ENCODE measurements around the gene NACC1. TPM values are rescaled to one million over a fixed set of nuclear protein-coding genes. Genes with fewer than 3 reads are reported as not detected.
A peak's percentile ranks its signal among the peaks of the same experiment; 100 is the strongest.

NACC1 gene
- total and polyA plus RNA-seq, 2 experiments from 2014 or later, result 12.4 to 260 TPM

DNA sequence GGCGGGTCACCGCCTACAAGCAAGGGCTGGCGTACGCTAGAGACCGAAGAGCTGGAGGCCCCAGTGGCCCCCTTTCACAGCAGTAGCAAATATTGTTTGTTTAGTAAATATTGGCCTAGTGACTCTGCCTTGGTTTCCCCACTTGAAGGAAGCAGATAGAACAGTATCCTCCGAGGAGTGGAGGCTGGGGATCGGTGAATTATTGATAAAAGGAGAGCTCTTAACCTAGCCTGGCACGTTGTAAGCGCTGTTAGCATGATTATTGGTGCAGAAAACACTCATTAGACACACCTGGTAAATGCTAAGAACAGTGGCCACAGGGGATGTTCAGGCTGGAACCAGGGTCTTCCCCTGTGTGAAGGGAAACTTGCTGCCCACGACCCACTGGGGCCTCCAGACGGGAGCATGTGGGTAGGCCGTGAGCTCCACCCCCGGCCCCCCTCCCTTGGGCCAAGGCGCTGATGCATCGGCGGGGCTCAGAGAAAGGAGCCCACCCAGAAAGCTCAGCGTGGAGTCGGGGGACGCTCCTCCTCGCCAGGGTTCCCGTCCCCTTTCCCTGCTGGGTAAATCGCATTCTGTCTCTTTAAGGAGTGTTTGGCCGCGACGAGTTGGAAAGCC, 34.4 kb downstream of the NACC1 start:
- Histone ChIP-seq H3K27ac (ENCODE audit: low read depth) (peak overlapping the region; percentile 100), H4K20me1 (replicated peaks; ENCODE audit: insufficient read depth) (peaks cover 8% of the 10 kb centered on the region), H3K4me2 (peak overlapping the region; percentile 99), H3K27me3 (ENCODE audit: insufficient read depth) (no peaks in the 10 kb centered on the region), H3K9me2 (ENCODE audit: insufficient read depth) (no peaks in the 10 kb centered on the region), H3K4me3 (peak overlapping the region; percentile 100), H3K4me1 (ENCODE audit: insufficient read depth) (peaks cover 11% of the 10 kb centered on the region), H3K36me3 (ENCODE audit: insufficient read depth) (peaks cover 7% of the 10 kb centered on the region; the same call in 1 of the 2 replicates), H3K79me2 (replicated peaks; ENCODE audit: insufficient read depth) (peaks cover 46% of the 10 kb centered on the region), H3F3A (replicated peaks; ENCODE audit: low read depth) (peaks cover 29% of the 10 kb centered on the region), H2AFZ (no peak overlapping the region)
- peak overlapping the region; percentile 100 for H3K27ac Mint-ChIP-seq
- no peak for TF ChIP-seq STAT1 (IDR thresholded peaks at IDR 0.05; ENCODE audit: unreplicated experiment)
- TF ChIP-seq, protein P1, sequence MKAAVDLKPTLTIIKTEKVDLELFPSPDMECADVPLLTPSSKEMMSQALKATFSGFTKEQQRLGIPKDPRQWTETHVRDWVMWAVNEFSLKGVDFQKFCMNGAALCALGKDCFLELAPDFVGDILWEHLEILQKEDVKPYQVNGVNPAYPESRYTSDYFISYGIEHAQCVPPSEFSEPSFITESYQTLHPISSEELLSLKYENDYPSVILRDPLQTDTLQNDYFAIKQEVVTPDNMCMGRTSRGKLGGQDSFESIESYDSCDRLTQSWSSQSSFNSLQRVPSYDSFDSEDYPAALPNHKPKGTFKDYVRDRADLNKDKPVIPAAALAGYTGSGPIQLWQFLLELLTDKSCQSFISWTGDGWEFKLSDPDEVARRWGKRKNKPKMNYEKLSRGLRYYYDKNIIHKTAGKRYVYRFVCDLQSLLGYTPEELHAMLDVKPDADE (IDR thresholded peaks at IDR 0.05), result no peak
- TF ChIP-seq, protein P2, sequence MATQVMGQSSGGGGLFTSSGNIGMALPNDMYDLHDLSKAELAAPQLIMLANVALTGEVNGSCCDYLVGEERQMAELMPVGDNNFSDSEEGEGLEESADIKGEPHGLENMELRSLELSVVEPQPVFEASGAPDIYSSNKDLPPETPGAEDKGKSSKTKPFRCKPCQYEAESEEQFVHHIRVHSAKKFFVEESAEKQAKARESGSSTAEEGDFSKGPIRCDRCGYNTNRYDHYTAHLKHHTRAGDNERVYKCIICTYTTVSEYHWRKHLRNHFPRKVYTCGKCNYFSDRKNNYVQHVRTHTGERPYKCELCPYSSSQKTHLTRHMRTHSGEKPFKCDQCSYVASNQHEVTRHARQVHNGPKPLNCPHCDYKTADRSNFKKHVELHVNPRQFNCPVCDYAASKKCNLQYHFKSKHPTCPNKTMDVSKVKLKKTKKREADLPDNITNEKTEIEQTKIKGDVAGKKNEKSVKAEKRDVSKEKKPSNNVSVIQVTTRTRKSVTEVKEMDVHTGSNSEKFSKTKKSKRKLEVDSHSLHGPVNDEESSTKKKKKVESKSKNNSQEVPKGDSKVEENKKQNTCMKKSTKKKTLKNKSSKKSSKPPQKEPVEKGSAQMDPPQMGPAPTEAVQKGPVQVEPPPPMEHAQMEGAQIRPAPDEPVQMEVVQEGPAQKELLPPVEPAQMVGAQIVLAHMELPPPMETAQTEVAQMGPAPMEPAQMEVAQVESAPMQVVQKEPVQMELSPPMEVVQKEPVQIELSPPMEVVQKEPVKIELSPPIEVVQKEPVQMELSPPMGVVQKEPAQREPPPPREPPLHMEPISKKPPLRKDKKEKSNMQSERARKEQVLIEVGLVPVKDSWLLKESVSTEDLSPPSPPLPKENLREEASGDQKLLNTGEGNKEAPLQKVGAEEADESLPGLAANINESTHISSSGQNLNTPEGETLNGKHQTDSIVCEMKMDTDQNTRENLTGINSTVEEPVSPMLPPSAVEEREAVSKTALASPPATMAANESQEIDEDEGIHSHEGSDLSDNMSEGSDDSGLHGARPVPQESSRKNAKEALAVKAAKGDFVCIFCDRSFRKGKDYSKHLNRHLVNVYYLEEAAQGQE (IDR thresholded peaks at IDR 0.05; ENCODE audit: unreplicated experiment), result no peak
- peak overlapping the region; percentile 99 for H3K4me3 Mint-ChIP-seq
- H3K27me3 Mint-ChIP-seq (ENCODE audit: insufficient read depth, low read depth, poor library complexity), result peaks cover 56% of the 10 kb centered on the region
- H3K4me1 Mint-ChIP-seq, result peaks cover 23% of the 10 kb centered on the region
- H3K9me3 Mint-ChIP-seq, result peaks cover 23% of the 10 kb centered on the region
- H3K36me3 Mint-ChIP-seq (ENCODE audit: low read depth), result peaks cover 31% of the 10 kb centered on the region
- DNase-seq (ENCODE audit: low spot score) (peak; percentile 98), ATAC-seq (peak; percentile 9)

DNA sequence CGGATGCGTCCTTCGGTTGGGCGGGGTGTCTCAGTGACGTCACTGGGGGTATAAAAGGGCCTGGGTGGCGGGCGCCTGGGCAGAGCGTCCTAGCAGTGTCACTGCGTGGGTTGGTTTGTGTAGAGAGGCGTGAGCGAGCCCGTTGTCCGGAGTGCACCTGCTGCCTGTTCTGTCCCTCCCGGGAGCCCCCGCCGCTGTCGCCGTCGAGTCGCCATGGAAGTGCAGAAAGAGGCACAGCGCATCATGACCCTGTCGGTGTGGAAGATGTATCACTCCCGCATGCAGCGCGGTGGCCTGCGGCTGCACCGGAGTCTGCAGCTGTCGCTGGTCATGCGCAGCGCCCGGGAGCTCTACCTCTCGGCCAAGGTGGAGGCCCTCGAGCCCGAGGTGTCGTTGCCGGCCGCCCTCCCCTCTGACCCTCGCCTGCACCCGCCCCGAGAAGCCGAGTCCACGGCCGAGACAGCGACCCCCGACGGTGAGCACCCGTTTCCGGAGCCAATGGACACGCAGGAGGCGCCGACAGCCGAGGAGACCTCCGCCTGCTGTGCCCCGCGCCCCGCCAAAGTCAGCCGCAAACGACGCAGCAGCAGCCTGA, 35.0 kb downstream of the NACC1 start:
- peak overlapping the region; percentile 99 for H3K4me3 Mint-ChIP-seq
- Histone ChIP-seq H2AFZ (no peak overlapping the region), H3K36me3 (ENCODE audit: insufficient read depth) (peaks cover 7% of the 10 kb centered on the region; the same call in 1 of the 2 replicates), H4K20me1 (replicated peaks; ENCODE audit: insufficient read depth) (peaks cover 8% of the 10 kb centered on the region), H3K27me3 (ENCODE audit: insufficient read depth) (no peaks in the 10 kb centered on the region), H3K4me2 (peak overlapping the region; percentile 99), H3F3A (replicated peaks; ENCODE audit: low read depth) (peaks cover 32% of the 10 kb centered on the region), H3K27ac (ENCODE audit: low read depth) (peak overlapping the region; percentile 100; the same call in 1 of the 2 replicates), H3K4me1 (ENCODE audit: insufficient read depth) (peaks cover 15% of the 10 kb centered on the region), H3K4me3 (peak overlapping the region; percentile 100), H3K9me2 (ENCODE audit: insufficient read depth) (no peaks in the 10 kb centered on the region), H3K79me2 (replicated peaks; ENCODE audit: insufficient read depth) (peaks cover 49% of the 10 kb centered on the region)
- H3K27ac Mint-ChIP-seq, result peak overlapping the region; percentile 100
- H3K27me3 Mint-ChIP-seq (ENCODE audit: insufficient read depth, low read depth, poor library complexity), result peaks cover 60% of the 10 kb centered on the region
- peaks cover 31% of the 10 kb centered on the region for H3K36me3 Mint-ChIP-seq (ENCODE audit: low read depth)
- TF ChIP-seq, protein P2 (IDR thresholded peaks at IDR 0.05; ENCODE audit: unreplicated experiment), result peak; percentile 18
- TF ChIP-seq, protein P3, sequence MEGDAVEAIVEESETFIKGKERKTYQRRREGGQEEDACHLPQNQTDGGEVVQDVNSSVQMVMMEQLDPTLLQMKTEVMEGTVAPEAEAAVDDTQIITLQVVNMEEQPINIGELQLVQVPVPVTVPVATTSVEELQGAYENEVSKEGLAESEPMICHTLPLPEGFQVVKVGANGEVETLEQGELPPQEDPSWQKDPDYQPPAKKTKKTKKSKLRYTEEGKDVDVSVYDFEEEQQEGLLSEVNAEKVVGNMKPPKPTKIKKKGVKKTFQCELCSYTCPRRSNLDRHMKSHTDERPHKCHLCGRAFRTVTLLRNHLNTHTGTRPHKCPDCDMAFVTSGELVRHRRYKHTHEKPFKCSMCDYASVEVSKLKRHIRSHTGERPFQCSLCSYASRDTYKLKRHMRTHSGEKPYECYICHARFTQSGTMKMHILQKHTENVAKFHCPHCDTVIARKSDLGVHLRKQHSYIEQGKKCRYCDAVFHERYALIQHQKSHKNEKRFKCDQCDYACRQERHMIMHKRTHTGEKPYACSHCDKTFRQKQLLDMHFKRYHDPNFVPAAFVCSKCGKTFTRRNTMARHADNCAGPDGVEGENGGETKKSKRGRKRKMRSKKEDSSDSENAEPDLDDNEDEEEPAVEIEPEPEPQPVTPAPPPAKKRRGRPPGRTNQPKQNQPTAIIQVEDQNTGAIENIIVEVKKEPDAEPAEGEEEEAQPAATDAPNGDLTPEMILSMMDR (conservative IDR thresholded peaks at IDR 0.05; ENCODE audit: low read depth in 2 of 2), result peak in 1 of 2 experiments; percentile 19; a peak in 1 of 4 replicates
- peak; percentile 100 for TF ChIP-seq POLR2AphosphoS5 (IDR thresholded peaks at IDR 0.05; ENCODE audit: low read depth)
- TF ChIP-seq NANOG (IDR thresholded peaks at IDR 0.05; ENCODE audit: borderline replicate concordance), result no peak
- peak; percentile 98 for TF ChIP-seq CREB1 (CRISPR knock-in tag; IDR thresholded peaks at IDR 0.05; ENCODE audit: low read depth)
- TF ChIP-seq ZNF331 (CRISPR knock-in tag; IDR thresholded peaks at IDR 0.05; ENCODE audit: low read depth), result no peak
- no peak for TF ChIP-seq STAT1 (IDR thresholded peaks at IDR 0.05; ENCODE audit: unreplicated experiment)
- peak; percentile 23 for TF ChIP-seq JUNB (IDR thresholded peaks at IDR 0.05; ENCODE audit: unreplicated experiment)
- no peak for TF ChIP-seq ZNF114 (CRISPR knock-in tag; IDR thresholded peaks at IDR 0.05)
- TF ChIP-seq EZH2phosphoT487 (IDR thresholded peaks at IDR 0.05; ENCODE audit: unreplicated experiment), result no peak
- TF ChIP-seq, protein P1 (IDR thresholded peaks at IDR 0.05), result peak; percentile 70
- H3K4me1 Mint-ChIP-seq, result peaks cover 25% of the 10 kb centered on the region
- DNase-seq (ENCODE audit: low spot score), result no peak
- ATAC-seq, result peak; percentile 4
- peaks cover 23% of the 10 kb centered on the region for H3K9me3 Mint-ChIP-seq

Data from GM23338 (cell line).